ENCODE results near the gene GALNT7. TPM values are rescaled to one million over a fixed set of nuclear protein-coding genes. Genes with fewer than 3 reads are reported as not detected.

Gene GALNT7
- total RNA-seq, 1 donor from 2014 or later = 36.2 TPM

GRCh38 chr4:173275150-173275549, 106.5 kb downstream of the GALNT7 start:
- TF ChIP-seq, protein P1, sequence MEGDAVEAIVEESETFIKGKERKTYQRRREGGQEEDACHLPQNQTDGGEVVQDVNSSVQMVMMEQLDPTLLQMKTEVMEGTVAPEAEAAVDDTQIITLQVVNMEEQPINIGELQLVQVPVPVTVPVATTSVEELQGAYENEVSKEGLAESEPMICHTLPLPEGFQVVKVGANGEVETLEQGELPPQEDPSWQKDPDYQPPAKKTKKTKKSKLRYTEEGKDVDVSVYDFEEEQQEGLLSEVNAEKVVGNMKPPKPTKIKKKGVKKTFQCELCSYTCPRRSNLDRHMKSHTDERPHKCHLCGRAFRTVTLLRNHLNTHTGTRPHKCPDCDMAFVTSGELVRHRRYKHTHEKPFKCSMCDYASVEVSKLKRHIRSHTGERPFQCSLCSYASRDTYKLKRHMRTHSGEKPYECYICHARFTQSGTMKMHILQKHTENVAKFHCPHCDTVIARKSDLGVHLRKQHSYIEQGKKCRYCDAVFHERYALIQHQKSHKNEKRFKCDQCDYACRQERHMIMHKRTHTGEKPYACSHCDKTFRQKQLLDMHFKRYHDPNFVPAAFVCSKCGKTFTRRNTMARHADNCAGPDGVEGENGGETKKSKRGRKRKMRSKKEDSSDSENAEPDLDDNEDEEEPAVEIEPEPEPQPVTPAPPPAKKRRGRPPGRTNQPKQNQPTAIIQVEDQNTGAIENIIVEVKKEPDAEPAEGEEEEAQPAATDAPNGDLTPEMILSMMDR (conservative IDR thresholded peaks at IDR 0.05) = no peak
- Mint-ChIP-seq H3K9me3 (no peaks in the 10 kb centered on the region), H3K4me1 (no peaks in the 10 kb centered on the region), H3K4me3 (no peak overlapping the region), H3K27ac (ENCODE audit: unreplicated experiment) (no peak overlapping the region), H3K27me3 (ENCODE audit: low read depth) (no peaks in the 10 kb centered on the region), H3K36me3 (ENCODE audit: low read depth) (no peaks in the 10 kb centered on the region)
- no peak for DNase-seq (ENCODE audit: low read depth, low spot score)

DNA sequence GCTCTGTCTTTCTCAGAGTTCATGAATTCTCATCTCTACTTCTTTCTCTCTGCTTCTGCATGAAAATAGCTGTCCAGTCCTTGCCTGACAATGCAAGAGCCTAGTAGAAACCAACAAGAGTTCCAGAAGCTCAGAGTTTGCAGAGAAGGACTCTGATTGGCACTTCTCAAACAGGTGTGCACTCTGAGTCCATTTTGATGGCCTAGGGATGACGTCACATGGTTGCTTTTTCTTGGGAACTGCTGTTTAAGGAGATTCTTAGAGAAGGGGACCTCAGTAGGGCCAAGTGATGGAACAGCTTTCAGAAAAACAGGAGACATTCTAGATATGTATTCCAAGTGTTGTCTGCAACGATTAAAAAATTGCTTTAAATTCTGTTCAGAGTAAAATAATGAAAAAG, 108.7 kb downstream of the GALNT7 start:
- Mint-ChIP-seq H3K9me3 (no peaks in the 10 kb centered on the region), H3K4me1 (peaks cover 14% of the 10 kb centered on the region), H3K27ac (ENCODE audit: unreplicated experiment) (no peak overlapping the region), H3K27me3 (ENCODE audit: low read depth) (no peaks in the 10 kb centered on the region), H3K36me3 (ENCODE audit: low read depth) (no peaks in the 10 kb centered on the region), H3K4me3 (no peak overlapping the region)
- TF ChIP-seq, protein P1 (conservative IDR thresholded peaks at IDR 0.05) = no peak
- DNase-seq (ENCODE audit: low read depth, low spot score) = no peak

- Mint-ChIP-seq H3K4me1 (peaks cover 18% of the 10 kb centered on the region), H3K36me3 (ENCODE audit: low read depth) (peaks cover 21% of the 10 kb centered on the region), H3K27me3 (ENCODE audit: low read depth) (no peaks in the 10 kb centered on the region), H3K27ac (ENCODE audit: unreplicated experiment) (no peak overlapping the region), H3K4me3 (no peak overlapping the region), H3K9me3 (no peaks in the 10 kb centered on the region)
- TF ChIP-seq, protein P1 (conservative IDR thresholded peaks at IDR 0.05) = no peak
- DNase-seq (ENCODE audit: low read depth, low spot score) = no peak
Observed at GRCh38 chr4:173280998-173281397, 112.4 kb downstream of the GALNT7 start.

DNA sequence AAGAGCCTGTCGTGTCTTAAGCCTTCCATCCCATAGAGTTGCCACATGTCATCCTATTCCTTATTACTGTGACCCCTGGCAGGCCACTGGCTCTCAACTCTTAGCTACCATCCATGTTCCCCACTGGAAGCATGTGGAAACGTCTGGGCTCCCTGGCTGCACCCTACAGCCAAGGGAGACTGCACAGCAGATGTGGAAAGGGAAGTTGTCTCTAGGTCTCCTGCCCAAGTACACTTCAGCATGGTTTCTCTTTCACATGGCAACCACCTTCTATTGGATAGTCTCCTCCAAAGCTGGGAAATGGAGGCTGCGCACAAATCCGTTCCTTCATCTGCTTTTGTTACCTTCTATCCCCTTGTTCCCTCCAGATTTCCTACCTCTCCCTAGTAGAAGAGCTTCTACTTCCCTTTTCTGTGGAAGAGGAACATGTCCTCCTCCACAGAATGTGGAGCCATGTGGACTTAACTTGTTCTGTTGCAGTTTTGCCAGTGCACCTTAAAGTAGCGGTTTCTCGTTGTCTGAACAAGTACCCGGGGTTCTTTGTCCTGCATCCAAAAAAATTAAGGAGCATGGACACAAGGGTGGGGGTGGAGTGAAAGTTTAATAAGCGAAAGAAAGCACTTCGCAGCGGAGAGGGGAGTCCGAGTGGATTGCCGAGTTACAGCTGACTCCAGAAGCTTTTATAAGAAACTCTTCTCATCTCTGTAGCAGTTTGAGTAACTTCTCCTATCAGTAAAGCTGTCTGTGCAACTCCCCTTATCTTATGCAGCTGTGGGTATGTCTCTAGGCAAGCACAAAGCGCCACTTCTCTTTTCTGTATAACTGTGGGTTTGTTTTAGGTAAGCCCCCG, 113.0 kb downstream of the GALNT7 start:
- H3K27me3 Mint-ChIP-seq (ENCODE audit: low read depth) = no peaks in the 10 kb centered on the region

GRCh38 chr4:173282256-173282562, 113.6 kb downstream of the GALNT7 start:
- H3K4me1 Mint-ChIP-seq = peaks cover 18% of the 10 kb centered on the region
- no peaks in the 10 kb centered on the region for H3K27me3 Mint-ChIP-seq (ENCODE audit: low read depth)
- peaks cover 24% of the 10 kb centered on the region for H3K36me3 Mint-ChIP-seq (ENCODE audit: low read depth)
- no peak overlapping the region for H3K4me3 Mint-ChIP-seq
- no peak for DNase-seq (ENCODE audit: low read depth, low spot score)
- TF ChIP-seq, protein P1 (conservative IDR thresholded peaks at IDR 0.05) = no peak
- H3K27ac Mint-ChIP-seq (ENCODE audit: unreplicated experiment) = no peak overlapping the region
- H3K9me3 Mint-ChIP-seq = peaks cover 6% of the 10 kb centered on the region

More for the DNA sequence above, 113.0 kb downstream of the GALNT7 start:
- no peak overlapping the region for H3K4me3 Mint-ChIP-seq
- TF ChIP-seq, protein P1 (conservative IDR thresholded peaks at IDR 0.05) = no peak
- peaks cover under 1% of the 10 kb centered on the region for H3K9me3 Mint-ChIP-seq
- peak overlapping the region; percentile 40 for H3K27ac Mint-ChIP-seq (ENCODE audit: unreplicated experiment)
- peaks cover 18% of the 10 kb centered on the region for H3K4me1 Mint-ChIP-seq
- DNase-seq (ENCODE audit: low read depth, low spot score) = no peak
- peaks cover 24% of the 10 kb centered on the region for H3K36me3 Mint-ChIP-seq (ENCODE audit: low read depth)
